D721Med (cell line): ENCODE measurements around the gene SP5.
"Not testable (repeated sequence)": the region's sequence is repeated elsewhere in the genome, so short reads cannot be mapped to it uniquely, and the experiment has no call there.

ENCODE experiments used
- DNase-seq: peaks from one replicate; pipeline ENCODE4 v3.0.0; 2011; ENCODE audit warnings: low spot score; ENCODE audit not compliant: insufficient read length
- FAIRE-seq: peaks from 2 replicates; lab custom pipeline; 2011; peaks lifted over from hg19 to GRCh38; lab: Jason Lieb, UNC
- TF ChIP-seq, protein P1 (sequence below): IDR thresholded peaks from 2 replicates; pipeline ENCODE4 v1.5.1; 2012; ENCODE audit warnings: mild to moderate bottlenecking, control low read depth; ENCODE audit not compliant: insufficient read depth; ENCODE audit errors: missing control alignments

Gene SP5

DNA sequence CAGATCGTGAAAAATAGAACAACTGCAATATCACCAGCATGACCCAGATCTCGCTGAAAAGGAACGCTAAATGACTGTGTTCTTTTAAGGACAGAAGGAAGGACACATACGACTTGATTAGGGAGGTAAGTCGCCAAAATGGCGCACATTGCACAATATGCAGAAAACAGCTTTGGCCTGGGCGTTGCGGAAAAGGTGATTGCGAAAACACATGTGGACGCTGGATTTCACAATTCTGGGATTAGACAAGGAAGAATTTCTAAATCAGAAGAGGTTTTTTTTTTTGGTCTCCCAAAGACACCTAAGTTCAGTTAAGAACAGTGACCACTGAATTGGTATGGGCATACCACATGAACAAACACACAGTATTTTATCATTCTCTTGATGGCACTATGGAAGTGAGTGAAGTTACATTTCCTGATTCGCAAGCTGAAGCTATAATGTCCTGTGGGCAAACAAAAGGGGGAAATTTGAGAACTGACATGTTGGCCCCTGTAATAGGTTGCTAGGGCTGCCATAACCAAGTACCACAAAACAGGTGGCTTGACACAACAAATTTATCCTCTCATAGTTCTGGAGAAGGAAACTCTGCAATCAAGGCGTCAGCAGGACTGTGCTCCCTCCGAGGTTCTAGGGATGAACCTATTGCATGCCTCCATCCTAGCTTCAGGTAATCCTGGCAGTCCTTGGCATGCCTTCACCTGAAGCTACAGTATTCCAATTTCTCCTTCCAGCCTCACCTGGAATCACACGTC is 29.3 kb downstream of the SP5 start:
- DNase-seq, result no peak
- TF ChIP-seq, protein P1, sequence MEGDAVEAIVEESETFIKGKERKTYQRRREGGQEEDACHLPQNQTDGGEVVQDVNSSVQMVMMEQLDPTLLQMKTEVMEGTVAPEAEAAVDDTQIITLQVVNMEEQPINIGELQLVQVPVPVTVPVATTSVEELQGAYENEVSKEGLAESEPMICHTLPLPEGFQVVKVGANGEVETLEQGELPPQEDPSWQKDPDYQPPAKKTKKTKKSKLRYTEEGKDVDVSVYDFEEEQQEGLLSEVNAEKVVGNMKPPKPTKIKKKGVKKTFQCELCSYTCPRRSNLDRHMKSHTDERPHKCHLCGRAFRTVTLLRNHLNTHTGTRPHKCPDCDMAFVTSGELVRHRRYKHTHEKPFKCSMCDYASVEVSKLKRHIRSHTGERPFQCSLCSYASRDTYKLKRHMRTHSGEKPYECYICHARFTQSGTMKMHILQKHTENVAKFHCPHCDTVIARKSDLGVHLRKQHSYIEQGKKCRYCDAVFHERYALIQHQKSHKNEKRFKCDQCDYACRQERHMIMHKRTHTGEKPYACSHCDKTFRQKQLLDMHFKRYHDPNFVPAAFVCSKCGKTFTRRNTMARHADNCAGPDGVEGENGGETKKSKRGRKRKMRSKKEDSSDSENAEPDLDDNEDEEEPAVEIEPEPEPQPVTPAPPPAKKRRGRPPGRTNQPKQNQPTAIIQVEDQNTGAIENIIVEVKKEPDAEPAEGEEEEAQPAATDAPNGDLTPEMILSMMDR, result no peak
- no peak for FAIRE-seq

DNA sequence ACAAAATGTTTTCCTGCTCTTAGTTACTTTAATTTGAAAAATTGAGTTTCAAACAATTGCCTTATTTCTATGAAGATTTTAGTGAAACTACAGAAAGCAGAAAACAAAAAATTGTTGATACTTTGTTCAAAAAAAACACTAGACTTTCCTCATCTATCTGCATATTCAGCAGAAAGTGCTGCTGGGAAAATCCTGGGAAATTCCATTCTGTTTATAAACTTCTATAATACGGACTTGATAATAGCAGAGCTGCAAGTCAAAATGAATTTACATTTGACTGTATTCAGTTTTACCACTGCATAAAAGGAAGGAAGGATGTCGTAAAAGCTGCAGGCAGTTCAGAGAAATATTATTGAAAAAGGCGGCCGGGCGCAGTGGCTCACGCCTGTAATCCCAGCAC is 30.2 kb downstream of the SP5 start:
- DNase-seq, result no peak
- TF ChIP-seq, protein P1, result no peak
- no peak for FAIRE-seq

- no peak for FAIRE-seq
- TF ChIP-seq, protein P1, result no peak
Observed at GRCh38 chr2:170747921-170748320, 32.8 kb downstream of the SP5 start.

GRCh38 chr2:170751555-170751954 is 36.4 kb downstream of the SP5 start:
- not testable (repeated sequence) for FAIRE-seq

More at GRCh38 chr2:170747921-170748320, 32.8 kb downstream of the SP5 start:
- DNase-seq, result no peak

GRCh38 chr2:170761572-170761971 is 46.4 kb downstream of the SP5 start:
- no peak for DNase-seq
- no peak for FAIRE-seq
- TF ChIP-seq, protein P1, result no peak

More at GRCh38 chr2:170751555-170751954, 36.4 kb downstream of the SP5 start:
- not testable (repeated sequence) for DNase-seq

DNA sequence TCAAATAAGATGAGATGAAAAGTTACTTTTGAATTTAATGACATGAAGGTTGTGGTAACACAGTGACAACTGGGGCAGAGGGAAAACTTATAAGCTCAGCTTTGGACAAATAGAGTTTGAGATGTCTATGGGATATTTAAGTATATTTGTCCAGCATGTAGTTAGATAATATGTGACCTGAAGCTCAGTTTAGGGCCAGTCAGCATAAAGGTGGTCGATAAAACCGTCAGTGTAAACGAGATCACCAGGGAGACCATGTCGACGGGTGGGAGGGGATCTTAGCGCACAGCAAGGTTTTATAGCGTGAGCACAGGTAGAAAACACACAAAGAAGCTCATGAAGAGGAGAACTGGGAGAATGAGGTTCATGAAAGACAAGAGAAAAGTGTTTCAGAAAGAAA is 47.6 kb downstream of the SP5 start:
- TF ChIP-seq, protein P1, result no peak
- no peak for FAIRE-seq

GRCh38 chr2:170763232-170763631 is 48.1 kb downstream of the SP5 start:
- DNase-seq (no peak), FAIRE-seq (no peak)
- TF ChIP-seq, protein P1, result no peak

More for the DNA sequence above, 47.6 kb downstream of the SP5 start:
- DNase-seq, result no peak
